Mucosa of rectum (tissue), 2 donors: ENCODE measurements around the gene GLIS1.
"Not testable (repeated sequence)": the region's sequence is repeated elsewhere in the genome, so short reads cannot be mapped to it uniquely, and the experiment has no call there.

ENCODE experiments used
- H3K27ac ChIP-seq, 2 donors: one replicate each; pipeline ENCODE4 v1.7.0; 2013; ENCODE audit warnings: inconsistent platforms in 2 of 2, low read depth in 2 of 2, low read length in 2 of 2
- H3K27me3 ChIP-seq, 2 donors: one replicate each; pipeline ENCODE4 v1.7.0; 2013; ENCODE audit warnings: low read length in 2 of 2; ENCODE audit not compliant: control insufficient read depth in 2 of 2, insufficient read depth in 2 of 2
- H3K36me3 ChIP-seq, 2 donors: one replicate each; pipeline ENCODE4 v1.7.0; 2013; ENCODE audit warnings: low read length in 2 of 2; ENCODE audit not compliant: control insufficient read depth in 2 of 2, insufficient read depth in 2 of 2
- H3K4me1 ChIP-seq, 2 donors: one replicate each; pipeline ENCODE4 v1.7.0; 2013; ENCODE audit warnings: low read length in 2 of 2, mild to moderate bottlenecking in 1 of 2; ENCODE audit not compliant: control insufficient read depth in 2 of 2, insufficient read depth in 2 of 2
- H3K4me3 ChIP-seq, 2 donors: one replicate each; pipeline ENCODE4 v1.7.0; 2013; ENCODE audit warnings: low read length in 2 of 2
- H3K9ac ChIP-seq, 2 donors: one replicate each; pipeline ENCODE4 v1.7.0; 2013; ENCODE audit warnings: low read length in 2 of 2, low read depth in 1 of 2, mild to moderate bottlenecking in 1 of 2
- H3K9me3 ChIP-seq, 2 donors: one replicate each; pipeline ENCODE4 v1.7.0; 2013; ENCODE audit warnings: low read length in 2 of 2; ENCODE audit not compliant: control insufficient read depth in 2 of 2
- donor health status: healthy.
- donor health status: Normal muscosa, but diverticular disease.

Gene GLIS1

DNA sequence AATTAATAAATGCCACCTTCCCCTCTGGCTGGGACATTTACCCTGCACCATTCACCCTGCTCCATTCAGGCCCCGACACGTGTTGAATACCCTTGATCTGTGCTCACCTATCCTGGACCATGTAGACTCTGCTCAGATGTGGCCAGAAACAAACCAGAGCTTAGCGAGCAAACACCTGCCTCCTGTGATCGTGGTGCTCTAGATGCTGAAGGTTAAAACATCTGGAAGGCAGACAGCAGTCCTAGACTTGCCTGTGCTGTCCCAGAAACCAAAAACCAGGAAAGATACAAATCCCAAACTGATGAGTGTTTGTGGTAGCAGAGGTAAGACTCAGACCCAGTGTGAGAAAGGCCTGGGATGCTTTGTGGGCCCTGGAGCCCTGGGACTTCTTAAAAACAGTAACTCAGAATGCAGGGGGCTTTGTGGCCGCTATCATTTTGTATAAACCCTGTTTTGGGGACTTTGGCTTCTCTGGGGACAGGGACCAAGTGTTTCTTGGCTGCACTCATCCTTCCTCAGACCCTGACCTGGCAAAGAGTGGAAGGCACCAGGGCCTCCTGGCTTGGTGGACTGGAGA is 180.1 kb downstream of the GLIS1 start:
- no peaks in the 10 kb centered on the region for H3K27me3 ChIP-seq
- no peak overlapping the region for H3K27ac ChIP-seq
- H3K4me3 ChIP-seq: no peak overlapping the region
- H3K9ac ChIP-seq: no peak overlapping the region
- H3K36me3 ChIP-seq: no peaks in the 10 kb centered on the region
- no peaks in the 10 kb centered on the region for H3K4me1 ChIP-seq
- no peaks in the 10 kb centered on the region for H3K9me3 ChIP-seq

DNA sequence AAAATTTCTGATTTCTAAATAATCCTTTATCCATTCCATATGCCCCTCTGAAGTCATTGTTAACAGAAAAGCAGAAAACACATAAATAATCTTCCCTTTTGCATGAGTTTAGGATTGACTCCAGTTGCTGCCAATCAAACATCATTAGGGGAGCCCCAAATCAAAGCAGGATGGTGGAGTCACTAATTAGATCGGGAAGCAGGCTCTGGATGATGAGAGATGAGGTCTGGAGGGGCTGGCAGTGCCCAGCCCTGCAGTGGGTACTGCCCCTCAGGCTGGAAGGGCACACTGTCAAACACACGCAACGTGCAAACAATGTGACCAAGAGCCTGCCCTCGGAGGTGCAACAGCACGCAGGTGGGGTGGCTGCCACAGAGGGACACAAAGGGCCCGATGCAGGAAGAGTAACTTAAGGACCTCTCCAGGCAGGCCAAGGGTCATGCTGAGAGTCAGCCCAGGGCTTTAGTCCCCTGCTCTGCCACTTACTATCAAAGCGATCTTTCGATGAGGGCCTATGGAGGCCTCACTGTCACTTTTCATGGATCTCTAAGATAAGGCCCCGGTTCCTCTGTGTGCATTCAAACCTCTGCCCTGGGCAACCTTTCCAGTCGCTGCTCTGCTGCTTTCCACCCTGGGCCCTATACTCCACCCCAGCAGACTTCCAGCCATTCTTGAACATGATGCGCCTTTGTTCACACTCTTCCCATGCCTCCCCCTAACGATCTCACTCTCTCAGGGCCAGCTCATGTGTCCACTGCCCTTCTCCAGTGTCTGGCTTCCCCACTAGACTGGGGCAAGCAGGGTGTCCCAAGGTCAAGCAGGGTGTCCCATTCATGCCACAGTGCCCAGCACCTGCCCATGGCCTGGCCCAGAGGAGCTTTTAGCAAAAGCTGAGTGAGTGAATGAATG is 180.9 kb downstream of the GLIS1 start:
- no peak overlapping the region for H3K27ac ChIP-seq
- no peak overlapping the region for H3K9ac ChIP-seq

DNA sequence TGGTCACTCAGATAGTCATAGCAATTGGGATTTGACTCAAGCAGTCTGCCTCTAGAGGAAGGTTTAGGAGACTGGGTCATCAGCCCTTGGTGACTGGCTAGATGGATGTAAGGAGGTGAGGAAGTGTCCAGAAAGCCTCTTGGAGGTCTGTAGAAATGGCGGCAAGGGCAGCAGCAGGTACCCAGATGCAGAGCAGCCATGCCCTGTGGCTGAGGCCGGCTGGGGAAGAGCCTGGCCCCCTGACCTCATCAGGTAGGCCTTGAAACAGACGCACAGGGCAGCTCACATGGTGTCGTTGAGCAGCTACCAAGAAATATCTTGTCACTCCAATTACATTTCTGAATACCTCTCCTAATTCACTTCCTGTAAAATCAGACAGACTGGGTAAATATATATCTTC is 181.6 kb downstream of the GLIS1 start:
- Histone ChIP-seq H3K9me3 (no peaks in the 10 kb centered on the region), H3K27me3 (no peaks in the 10 kb centered on the region), H3K36me3 (no peaks in the 10 kb centered on the region), H3K9ac (no peak overlapping the region), H3K4me1 (no peaks in the 10 kb centered on the region), H3K27ac (no peak overlapping the region), H3K4me3 (no peak overlapping the region)

More for the DNA sequence above, 180.9 kb downstream of the GLIS1 start:
- Histone ChIP-seq H3K36me3 (no peaks in the 10 kb centered on the region), H3K4me3 (no peak overlapping the region), H3K4me1 (no peaks in the 10 kb centered on the region), H3K9me3 (no peaks in the 10 kb centered on the region), H3K27me3 (no peaks in the 10 kb centered on the region)

DNA sequence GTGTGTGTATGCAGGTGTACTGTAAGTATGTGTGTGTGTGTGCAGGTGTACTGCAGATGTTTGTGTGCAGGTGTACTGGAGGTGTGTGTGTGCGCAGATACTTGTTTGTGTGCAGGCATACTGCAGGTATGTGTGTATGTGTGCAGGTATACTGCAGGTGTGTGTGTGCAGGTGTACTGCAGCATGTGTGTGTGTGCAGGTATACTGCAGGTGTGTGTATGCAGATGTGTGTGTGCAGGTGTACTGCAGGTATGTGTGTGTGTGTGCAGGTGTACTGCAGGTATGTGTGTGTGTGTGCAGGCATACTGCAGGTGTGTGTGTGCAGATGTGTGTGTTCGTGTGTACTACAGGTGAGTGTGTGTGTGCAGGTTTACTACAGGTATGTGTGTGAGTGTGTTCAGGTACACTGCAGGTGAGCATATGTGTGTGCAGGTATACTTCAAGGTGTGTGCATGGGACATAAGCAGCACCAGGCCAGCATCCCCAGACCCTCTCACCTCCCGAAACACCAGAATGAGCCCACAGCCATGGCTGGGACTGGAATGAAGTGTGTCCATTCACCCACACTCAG is 182.2 kb downstream of the GLIS1 start:
- Histone ChIP-seq H3K4me3 (no peak overlapping the region), H3K27me3 (no peaks in the 10 kb centered on the region), H3K4me1 (no peaks in the 10 kb centered on the region), H3K9ac (no peak overlapping the region), H3K36me3 (no peaks in the 10 kb centered on the region), H3K9me3 (no peaks in the 10 kb centered on the region), H3K27ac (no peak overlapping the region)

DNA sequence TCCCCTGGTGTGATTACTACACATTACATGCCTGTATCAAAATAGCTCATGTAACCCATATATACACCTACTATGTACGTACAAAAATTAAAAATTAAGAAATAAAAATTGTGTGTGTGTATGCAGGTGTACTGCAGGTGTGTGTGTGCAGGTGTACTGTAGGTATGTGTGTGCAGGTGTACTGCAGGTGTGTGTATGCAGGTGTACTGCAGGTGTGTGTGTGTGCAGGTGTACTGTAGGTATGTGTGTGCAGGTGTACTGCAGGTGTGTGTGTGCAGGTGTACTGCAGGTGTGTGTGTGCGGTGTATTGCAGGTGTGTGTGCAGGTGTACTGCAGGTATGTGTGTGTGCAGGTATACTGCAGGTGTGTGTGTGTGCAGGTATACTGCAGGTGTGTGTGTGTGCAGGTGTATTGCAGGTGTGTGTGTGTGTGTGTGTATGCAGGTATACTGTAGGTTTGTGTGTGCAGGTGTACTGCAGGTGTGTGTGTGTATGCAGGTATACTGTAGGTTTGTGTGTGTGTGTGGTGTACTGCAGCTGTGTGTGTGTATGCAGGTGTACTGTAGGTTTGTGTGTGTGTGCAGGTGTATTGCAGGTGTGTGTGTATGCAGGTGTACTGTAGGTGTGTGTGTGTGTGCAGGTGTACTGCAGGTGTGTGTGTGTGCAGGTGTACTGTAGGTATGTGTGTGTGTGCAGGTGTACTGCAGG is 183.2 kb downstream of the GLIS1 start:
- H3K9ac ChIP-seq, H3K36me3 ChIP-seq, H3K4me1 ChIP-seq, H3K27ac ChIP-seq, H3K4me3 ChIP-seq, H3K27me3 ChIP-seq, H3K9me3 ChIP-seq: not testable (repeated sequence)

DNA sequence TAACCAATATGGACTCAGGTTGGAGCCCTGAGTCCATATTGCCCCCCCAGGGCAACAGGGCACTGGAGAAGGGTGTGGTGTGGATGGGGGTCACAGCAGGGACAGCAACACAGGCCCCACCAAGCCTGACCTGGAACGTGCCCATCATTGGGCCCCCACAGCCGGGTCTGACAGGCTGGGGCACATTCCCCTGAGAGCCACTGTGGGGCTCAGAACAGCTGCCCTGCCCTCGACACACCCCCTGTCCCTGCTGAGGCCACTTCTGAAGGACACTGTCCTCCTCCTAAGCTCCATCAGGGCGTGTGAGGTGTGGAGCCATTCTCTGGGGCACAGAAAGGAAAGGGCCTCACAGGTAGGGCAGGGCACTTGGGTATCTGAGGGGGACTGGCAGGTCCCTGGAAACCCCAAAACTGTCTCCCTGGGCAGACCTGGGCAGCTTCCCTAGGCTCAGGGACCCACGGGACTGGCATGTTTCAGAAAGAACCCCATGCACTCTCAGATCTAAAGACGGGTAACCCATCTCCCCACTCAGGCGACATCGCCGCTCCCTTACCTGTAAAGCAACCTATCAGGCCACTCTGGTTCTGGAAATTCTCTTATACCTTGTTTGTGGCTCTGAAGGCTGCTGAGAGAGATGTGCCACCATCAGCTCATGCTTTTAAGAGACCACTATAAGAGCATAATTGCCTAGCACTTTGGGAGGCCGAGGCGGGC is 184.2 kb downstream of the GLIS1 start:
- no peaks in the 10 kb centered on the region for H3K36me3 ChIP-seq
- no peak overlapping the region for H3K9ac ChIP-seq
- H3K9me3 ChIP-seq: no peaks in the 10 kb centered on the region
- H3K4me3 ChIP-seq: no peak overlapping the region
- H3K27me3 ChIP-seq: no peaks in the 10 kb centered on the region
- no peaks in the 10 kb centered on the region for H3K4me1 ChIP-seq
- no peak overlapping the region for H3K27ac ChIP-seq

DNA sequence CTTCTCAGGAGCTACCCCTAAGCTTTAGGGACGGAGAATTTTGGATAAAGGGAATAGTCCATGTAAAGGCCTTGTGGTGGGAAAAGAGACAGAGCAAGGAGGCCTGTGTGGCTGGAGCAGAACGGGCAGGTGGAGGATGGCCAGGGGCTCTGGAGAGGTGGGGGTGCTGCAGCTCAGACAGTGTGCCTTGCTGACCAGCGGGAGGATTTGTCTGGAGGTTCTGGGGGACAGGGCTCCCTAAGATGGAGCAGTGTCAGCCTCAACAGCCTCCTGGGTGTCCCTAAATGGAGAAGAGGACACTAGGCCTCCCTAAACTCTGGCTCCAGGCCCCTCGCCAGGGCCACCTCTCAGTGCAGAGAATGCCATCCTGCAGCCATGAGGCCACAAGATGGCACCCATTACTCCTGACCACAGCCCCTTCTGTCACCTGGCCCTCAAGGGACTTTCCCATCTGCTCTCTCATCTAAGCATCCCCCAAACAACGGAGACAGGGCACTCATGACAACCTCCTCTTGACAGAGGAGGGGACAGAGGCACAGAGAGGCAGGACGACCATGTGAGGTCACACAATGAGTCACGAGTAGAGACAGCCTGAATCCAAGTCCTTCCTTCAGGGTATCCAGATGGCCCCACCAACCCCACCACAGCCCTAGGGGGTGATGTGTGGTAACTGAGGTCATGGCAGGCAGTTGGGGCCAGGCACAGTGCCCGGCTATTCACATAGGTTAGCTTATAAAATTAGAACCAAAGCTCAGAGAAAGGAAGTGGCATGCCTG is 185.0 kb downstream of the GLIS1 start:
- H3K4me3 ChIP-seq: no peak overlapping the region
- no peak overlapping the region for H3K27ac ChIP-seq
- H3K4me1 ChIP-seq: no peaks in the 10 kb centered on the region
- H3K9me3 ChIP-seq: no peaks in the 10 kb centered on the region
- no peak overlapping the region for H3K9ac ChIP-seq
- no peaks in the 10 kb centered on the region for H3K36me3 ChIP-seq
- H3K27me3 ChIP-seq: no peaks in the 10 kb centered on the region

DNA sequence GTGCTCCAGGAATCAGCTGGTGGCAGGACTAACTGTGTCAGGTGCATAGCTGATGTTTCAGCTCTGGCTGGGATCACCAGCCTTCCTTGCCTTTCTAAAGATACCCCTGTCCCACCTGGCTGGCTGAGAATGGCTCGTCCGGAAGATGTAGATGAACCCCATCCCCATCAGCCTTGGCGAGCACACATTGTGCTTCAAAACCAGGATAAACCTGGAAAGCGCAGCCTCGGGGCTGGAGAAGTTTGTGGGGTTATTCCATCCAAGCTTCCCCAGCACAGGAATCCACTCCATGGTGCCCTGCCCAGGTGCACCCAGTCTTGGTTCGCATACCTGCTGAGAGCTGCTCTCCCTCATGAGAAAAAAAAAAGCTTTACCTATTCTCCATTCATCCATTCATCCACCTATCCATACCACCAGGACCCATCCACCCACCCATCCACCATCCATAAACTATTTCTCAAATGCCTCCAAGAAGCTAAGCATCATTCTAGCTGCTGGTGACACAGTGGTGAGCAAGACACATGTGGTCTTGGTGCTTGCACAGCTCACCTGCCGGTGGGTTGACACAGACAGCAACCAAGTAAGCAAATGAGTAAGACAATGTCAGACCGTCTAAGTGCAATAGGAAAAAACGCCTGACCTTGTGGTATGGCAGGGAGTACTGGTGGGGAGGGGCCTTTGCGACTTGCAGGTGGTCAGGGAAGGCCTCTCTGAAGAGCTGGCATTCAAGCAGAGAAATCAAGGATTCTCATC is 185.8 kb downstream of the GLIS1 start:
- Histone ChIP-seq H3K27ac (no peak overlapping the region), H3K9me3 (no peaks in the 10 kb centered on the region), H3K36me3 (no peaks in the 10 kb centered on the region), H3K4me1 (no peaks in the 10 kb centered on the region), H3K4me3 (no peak overlapping the region), H3K9ac (no peak overlapping the region), H3K27me3 (no peaks in the 10 kb centered on the region)
